Activated CD8-positive, alpha-beta T cell treated with anti-CD3 and anti-CD28 coated beads for 36 hours (primary cell): ENCODE results near the gene COL6A3. TPM values are rescaled to one million over a fixed set of nuclear protein-coding genes. Genes with fewer than 3 reads are reported as not detected.
"Not testable (repeated sequence)": the region's sequence is repeated elsewhere in the genome, so short reads cannot be mapped to it uniquely, and the experiment has no call there.

Experiments
- ATAC-seq: fragments of 200-7000 bp; cut with Tn5 transposase; one replicate; pipeline ENCODE4 v1.10.0; 2021; ENCODE audit warnings: mild to moderate bottlenecking, moderate library complexity
- CTCF ChIA-PET: fragments of 350-600 bp; sonication (Branson Sonifier 250); formaldehyde crosslinking; loops from one replicate; lab custom pipeline; 2021; ENCODE audit warnings: antibody characterized with exemption; lab: Charles Lee
- POLR2A ChIA-PET: fragments of 350-600 bp; sonication (Branson Sonifier 250); formaldehyde crosslinking; loops from one replicate; lab custom pipeline; 2021; ENCODE audit warnings: antibody characterized with exemption; lab: Charles Lee
- DNase-seq: peaks from one replicate; pipeline ENCODE4 v3.0.0-alpha.2; 2020
- H3K27ac Mint-ChIP-seq: one replicate; pipeline ENCODE4 v1.8.0; 2021; ENCODE audit warnings: mild to moderate bottlenecking, mixed read lengths
- H3K27me3 Mint-ChIP-seq: one replicate; pipeline ENCODE4 v1.8.0; 2021; ENCODE audit warnings: mixed read lengths
- H3K36me3 Mint-ChIP-seq: one replicate; pipeline ENCODE4 v1.8.0; 2021; ENCODE audit warnings: low read depth, mixed read lengths
- H3K4me1 Mint-ChIP-seq: one replicate; pipeline ENCODE4 v1.8.0; 2021; ENCODE audit warnings: low read depth, mixed read lengths
- H3K4me3 Mint-ChIP-seq: one replicate; pipeline ENCODE4 v1.8.0; 2021; ENCODE audit warnings: mild to moderate bottlenecking, moderate library complexity, mixed read lengths
- H3K9me3 Mint-ChIP-seq: one replicate; pipeline ENCODE4 v1.8.0; 2021; ENCODE audit warnings: mixed read lengths
- CTCF ChIP-seq: fragments of 200-600 bp; IDR thresholded peaks from one replicate; pipeline ENCODE4 v1.8.0; 2022; ENCODE audit warnings: antibody characterized with exemption, mild to moderate bottlenecking
- intact Hi-C: fragments of 100-400 bp; cut with micrococcal nuclease; formaldehyde crosslinking; loops from one replicate; pipeline ENCODE4 v1.10.0; 2022
- total RNA-seq, 2 experiments: library from RNA; stranded (reverse); gene quantifications; one replicate each; pipeline ENCODE4 v1.2.3, GENCODE V29; 2021

Gene COL6A3
- total RNA-seq, 2 experiments from 2014 or later: 4.0 to 4.1 TPM

- no peak overlapping the region for H3K4me3 Mint-ChIP-seq
- DNase-seq (no peak), ATAC-seq (no peak)
- H3K4me1 Mint-ChIP-seq: no peaks in the 10 kb centered on the region
- TF ChIP-seq CTCF: no peak
- ChIA-PET POLR2A (no interaction called here), CTCF (interaction anchor here (0.7 to 1.8 kb wide), 4 partner anchors 8 to 159 kb away, joined by 3 to 7 read pairs (median 3); no protein-coding TSS in a partner anchor)
- H3K36me3 Mint-ChIP-seq: no peaks in the 10 kb centered on the region
- H3K27me3 Mint-ChIP-seq: no peaks in the 10 kb centered on the region
- H3K9me3 Mint-ChIP-seq: no peaks in the 10 kb centered on the region
- intact Hi-C loops: no loop called here
- H3K27ac Mint-ChIP-seq: no peak overlapping the region
These were observed 782 bp downstream of the COL6A3 start for GRCh38 chr2:237412988-237413776.

GRCh38 chr2:237412646-237412987 is 1.3 kb downstream of the COL6A3 start:
- intact Hi-C loops: no loop called here

GRCh38 chr2:237411683-237412423 is 2.1 kb downstream of the COL6A3 start:
- TF ChIP-seq CTCF: no peak
- no peaks in the 10 kb centered on the region for H3K9me3 Mint-ChIP-seq
- no peak overlapping the region for H3K4me3 Mint-ChIP-seq
- POLR2A ChIA-PET: no interaction called here
- no peaks in the 10 kb centered on the region for H3K36me3 Mint-ChIP-seq
- no peak for DNase-seq
- H3K4me1 Mint-ChIP-seq: no peaks in the 10 kb centered on the region
- intact Hi-C loops: no loop called here
- ATAC-seq: no peak
- no peaks in the 10 kb centered on the region for H3K27me3 Mint-ChIP-seq
- H3K27ac Mint-ChIP-seq: no peak overlapping the region
- CTCF ChIA-PET: interaction anchor here (0.9 to 1.8 kb wide), 6 partner anchors 8 to 160 kb away, joined by 3 to 7 read pairs (median 4); no protein-coding TSS in a partner anchor

More at GRCh38 chr2:237412646-237412987, 1.3 kb downstream of the COL6A3 start:
- Mint-ChIP-seq H3K36me3 (no peaks in the 10 kb centered on the region), H3K4me1 (no peaks in the 10 kb centered on the region), H3K4me3 (no peak overlapping the region), H3K9me3 (no peaks in the 10 kb centered on the region), H3K27me3 (no peaks in the 10 kb centered on the region), H3K27ac (no peak overlapping the region)
- TF ChIP-seq CTCF: no peak
- ChIA-PET CTCF (interaction anchor here (0.7 to 1.8 kb wide), 4 partner anchors 9 to 159 kb away, joined by 3 to 7 read pairs (median 3); no protein-coding TSS in a partner anchor), POLR2A (no interaction called here)
- ATAC-seq (no peak), DNase-seq (no peak)

- POLR2A ChIA-PET: no interaction called here
- CTCF ChIA-PET: interaction anchor here (0.8 to 3.5 kb wide), 11 partner anchors 9 to 325 kb away, joined by 3 to 19 read pairs (median 5); no protein-coding TSS in a partner anchor
- H3K4me3 Mint-ChIP-seq: no peak overlapping the region
- intact Hi-C loops: no loop called here
- no peak for DNase-seq
- H3K27me3 Mint-ChIP-seq: no peaks in the 10 kb centered on the region
- ATAC-seq: no peak
- no peaks in the 10 kb centered on the region for H3K9me3 Mint-ChIP-seq
- TF ChIP-seq CTCF: no peak
- no peaks in the 10 kb centered on the region for H3K4me1 Mint-ChIP-seq
- H3K36me3 Mint-ChIP-seq: no peaks in the 10 kb centered on the region
- no peak overlapping the region for H3K27ac Mint-ChIP-seq
These were observed 2.8 kb downstream of the COL6A3 start for GRCh38 chr2:237411092-237411601.

GRCh38 chr2:237409263-237409662 is 4.7 kb downstream of the COL6A3 start:
- ATAC-seq, H3K4me1 Mint-ChIP-seq, H3K27me3 Mint-ChIP-seq, H3K36me3 Mint-ChIP-seq, H3K4me3 Mint-ChIP-seq, intact Hi-C loops, DNase-seq, H3K27ac Mint-ChIP-seq, H3K9me3 Mint-ChIP-seq: not testable (repeated sequence)
- ChIA-PET CTCF (interaction anchor here (1.1 to 3.5 kb wide), 8 partner anchors 9 to 253 kb away, joined by 3 to 19 read pairs (median 4); no protein-coding TSS in a partner anchor), POLR2A (interaction anchor here (1.0 kb wide), 1 partner anchor 13 kb away, joined by 3 read pairs; no protein-coding TSS in a partner anchor)
